BE2C (cell line): Measurements from ENCODE around the gene KANSL1.
"Not testable (repeated sequence)": the region's sequence is repeated elsewhere in the genome, so short reads cannot be mapped to it uniquely, and the experiment has no call there.

Experiments
- DNase-seq: peaks from one replicate; pipeline ENCODE4 v3.0.0-alpha.2; 2020
- H3K27me3 ChIP-seq: fragments of 250-450 bp; sonication (Bioruptor Pico); 2 replicates; pipeline ENCODE4 v1.5.1; 2020; ENCODE audit warnings: mild to moderate bottlenecking
- H3K36me3 ChIP-seq: fragments of 250-450 bp; sonication (Bioruptor Pico); 2 replicates; pipeline ENCODE4 v1.5.1; 2020; ENCODE audit warnings: mild to moderate bottlenecking
- H3K4me1 ChIP-seq: fragments of 250-450 bp; sonication (Bioruptor Pico); 2 replicates; pipeline ENCODE4 v1.5.1; 2020
- H3K4me3 ChIP-seq: 2 replicates; pipeline ENCODE4 v1.5.1; 2011; ENCODE audit warnings: low read depth, low read length
- H3K9me3 ChIP-seq: fragments of 250-450 bp; sonication (Bioruptor Pico); 2 replicates; pipeline ENCODE4 v1.5.1; 2020
- CTCF ChIP-seq: IDR thresholded peaks from 2 replicates; pipeline ENCODE4 v1.5.1; 2012; ENCODE audit warnings: mild to moderate bottlenecking, low read depth, low read length

The KANSL1 gene

GRCh38 chr17:46109603-46110189 is 83.5 kb downstream of the KANSL1 start:
- no peak for TF ChIP-seq CTCF
- no peak for DNase-seq
- H3K4me3 ChIP-seq = no peak overlapping the region
- H3K4me1 ChIP-seq = peaks cover 5% of the 10 kb centered on the region; the same call in 1 of the 2 replicates
- H3K36me3 ChIP-seq = no peaks in the 10 kb centered on the region; the same call in 1 of the 2 replicates
- H3K9me3 ChIP-seq = no peaks in the 10 kb centered on the region
- H3K27me3 ChIP-seq = no peaks in the 10 kb centered on the region

- Histone ChIP-seq H3K27me3 (no peaks in the 10 kb centered on the region), H3K4me1 (peaks cover 5% of the 10 kb centered on the region; the same call in 1 of the 2 replicates), H3K36me3 (no peaks in the 10 kb centered on the region; the same call in 1 of the 2 replicates), H3K9me3 (no peaks in the 10 kb centered on the region), H3K4me3 (no peak overlapping the region)
- TF ChIP-seq CTCF = no peak
- DNase-seq = no peak
Measured at GRCh38 chr17:46108550-46109110, 84.6 kb downstream of the KANSL1 start.

GRCh38 chr17:46108120-46108519 is 85.1 kb downstream of the KANSL1 start:
- no peak for DNase-seq
- no peaks in the 10 kb centered on the region for H3K27me3 ChIP-seq
- H3K36me3 ChIP-seq = no peaks in the 10 kb centered on the region; the same call in 1 of the 2 replicates
- no peak for TF ChIP-seq CTCF
- H3K4me1 ChIP-seq = peaks cover 5% of the 10 kb centered on the region; the same call in 1 of the 2 replicates
- no peak overlapping the region for H3K4me3 ChIP-seq
- no peaks in the 10 kb centered on the region for H3K9me3 ChIP-seq

GRCh38 chr17:46106966-46107644 is 86.1 kb downstream of the KANSL1 start:
- no peak for TF ChIP-seq CTCF
- H3K4me1 ChIP-seq = peaks cover 12% of the 10 kb centered on the region; the same call in 1 of the 2 replicates
- no peaks in the 10 kb centered on the region; the same call in 1 of the 2 replicates for H3K36me3 ChIP-seq
- no peaks in the 10 kb centered on the region for H3K9me3 ChIP-seq
- H3K4me3 ChIP-seq = no peak overlapping the region
- no peaks in the 10 kb centered on the region for H3K27me3 ChIP-seq
- no peak for DNase-seq

- not testable (repeated sequence) for H3K9me3 ChIP-seq, H3K36me3 ChIP-seq, DNase-seq, H3K27me3 ChIP-seq, H3K4me3 ChIP-seq
- peaks cover 13% of the 10 kb centered on the region for H3K4me1 ChIP-seq
Measured at GRCh38 chr17:46102806-46103205, 90.4 kb downstream of the KANSL1 start.

- not testable (repeated sequence) for DNase-seq, H3K36me3 ChIP-seq, H3K27me3 ChIP-seq, H3K4me3 ChIP-seq, H3K9me3 ChIP-seq
- H3K4me1 ChIP-seq = peaks cover 13% of the 10 kb centered on the region
Measured at GRCh38 chr17:46101785-46102617, 91.2 kb downstream of the KANSL1 start.
